ENCODE results near the gene KCP.

KCP gene

GRCh38 chr7:128938544-128939074 lies 28.1 kb upstream of the KCP start:
- no peak for DNase-seq

GRCh38 chr7:128937647-128938543 lies 27.4 kb upstream of the KCP start, which contains the start of gene IRF5:
Gene IRF5, plus strand, starts transcription at chr7:128937927. Its CDS starts 4,155 bp downstream, at chr7:128942082.
- no peak for DNase-seq

GRCh38 chr7:128937271-128937646 lies 26.8 kb upstream of the KCP start:
- DNase-seq = no peak

- DNase-seq = no peak
Measured at GRCh38 chr7:128936798-128937197, 26.3 kb upstream of the KCP start.

GRCh38 chr7:128935342-128935730 lies 24.8 kb upstream of the KCP start:
- no peak for DNase-seq

- no peak for DNase-seq
Measured at GRCh38 chr7:128934361-128935341, 24.1 kb upstream of the KCP start.

- no peak for DNase-seq
Measured at GRCh38 chr7:128933180-128933891, 22.8 kb upstream of the KCP start.

- no peak for DNase-seq
Measured at GRCh38 chr7:128932862-128933179, 22.3 kb upstream of the KCP start.

- DNase-seq = no peak
Measured at GRCh38 chr7:128931965-128932861, 21.7 kb upstream of the KCP start.

GRCh38 chr7:128931190-128931798 lies 20.8 kb upstream of the KCP start:
- no peak for DNase-seq

- no peak for DNase-seq
Measured at GRCh38 chr7:128928882-128929788, 18.6 kb upstream of the KCP start.

GRCh38 chr7:128928159-128928813 lies 17.8 kb upstream of the KCP start:
- DNase-seq = no peak

GRCh38 chr7:128924707-128925588 lies 14.4 kb upstream of the KCP start:
- DNase-seq = no peak

- DNase-seq = no peak
Measured at GRCh38 chr7:128923411-128923800, 12.9 kb upstream of the KCP start.

GRCh38 chr7:128922496-128923410 lies 12.2 kb upstream of the KCP start:
- DNase-seq = no peak

GRCh38 chr7:128921866-128922440 lies 11.4 kb upstream of the KCP start:
- no peak for DNase-seq

All from NCI-H1436 treated with DMSO at 0.1 percent for 48 hours (cell line).